Femur (tissue), 1 donor: ENCODE data around the gene MCM9.

ENCODE experiments used
- DNase-seq: peaks from one replicate; pipeline ENCODE4 v3.0.0-alpha.2; 2017

MCM9 gene

DNA sequence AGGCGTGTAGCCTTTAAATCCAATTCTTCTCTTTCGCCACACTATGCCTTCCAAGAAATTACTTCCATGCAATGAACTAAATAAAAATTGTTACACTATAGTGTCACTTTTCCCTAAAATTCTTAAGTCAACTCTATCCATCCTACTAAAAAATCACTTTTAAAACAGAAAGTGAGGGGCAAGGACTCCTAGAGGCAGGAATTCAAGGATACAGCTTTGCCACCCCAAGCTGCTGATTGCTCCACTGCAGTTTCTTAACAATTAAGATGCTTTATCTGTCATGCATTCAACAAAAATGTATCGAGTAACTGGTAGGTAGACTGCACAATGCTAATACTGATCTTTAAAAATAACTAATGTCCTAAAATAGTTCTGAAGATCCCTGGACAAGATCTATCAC lies 4.3 kb downstream of the MCM9 start:
- no peak for DNase-seq

DNA sequence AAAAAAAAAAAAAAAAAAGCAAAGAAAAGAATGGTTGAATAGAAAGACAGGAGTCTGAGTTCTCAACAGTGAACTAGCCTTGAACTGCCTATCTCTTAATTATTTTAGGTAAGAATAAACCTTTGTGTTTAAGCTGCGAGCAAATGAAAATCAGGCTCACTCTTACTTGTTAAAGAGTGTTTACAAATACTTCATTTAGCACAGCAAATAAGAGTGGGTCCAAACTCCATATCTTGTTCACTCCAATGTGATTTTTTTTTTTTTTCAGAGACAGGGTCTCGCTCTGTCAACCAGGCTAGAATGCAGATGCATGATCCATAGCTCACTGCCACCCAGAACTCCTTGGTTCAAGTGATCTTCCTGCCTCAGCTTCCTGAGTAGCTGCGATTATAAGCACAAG lies 11.9 kb downstream of the MCM9 start:
- no peak for DNase-seq

DNA sequence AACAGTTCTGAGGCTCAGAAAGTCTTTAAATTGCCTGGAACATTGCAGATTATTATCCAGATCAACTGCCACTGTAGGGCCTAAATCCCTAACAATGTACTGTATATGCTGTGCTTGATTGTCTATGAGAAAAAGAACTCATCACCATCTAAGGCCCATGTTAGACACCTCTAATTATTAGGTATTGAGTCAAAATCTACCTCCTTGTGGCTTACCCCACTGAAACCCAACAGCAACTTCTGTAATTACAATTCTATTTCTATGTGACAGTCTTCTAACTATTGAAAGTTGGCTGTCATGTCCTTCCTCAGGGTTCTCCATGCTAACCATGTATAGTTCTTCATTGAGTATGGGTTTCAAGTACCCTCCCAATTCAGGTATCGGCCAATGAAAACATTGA lies 13.9 kb downstream of the MCM9 start:
- no peak for DNase-seq

DNA sequence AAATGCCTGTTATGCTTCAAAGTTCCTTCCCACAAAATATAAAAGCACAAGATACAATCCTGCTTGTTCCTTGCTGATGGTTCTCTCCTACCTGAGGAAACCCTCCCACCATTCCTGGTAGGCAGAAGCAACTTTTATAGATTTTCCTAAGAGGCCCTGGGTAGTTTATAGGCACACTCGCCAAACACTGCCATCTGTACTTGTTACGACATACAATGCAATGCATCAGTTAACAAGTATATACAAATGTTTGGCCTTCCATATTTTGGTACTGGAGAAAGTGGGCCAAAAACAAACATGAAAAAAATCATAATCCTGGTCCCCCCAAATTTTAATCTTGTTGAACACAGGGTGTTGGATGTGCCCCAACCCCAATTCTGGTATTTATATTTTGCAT lies 16.6 kb downstream of the MCM9 start:
- no peak for DNase-seq

DNA sequence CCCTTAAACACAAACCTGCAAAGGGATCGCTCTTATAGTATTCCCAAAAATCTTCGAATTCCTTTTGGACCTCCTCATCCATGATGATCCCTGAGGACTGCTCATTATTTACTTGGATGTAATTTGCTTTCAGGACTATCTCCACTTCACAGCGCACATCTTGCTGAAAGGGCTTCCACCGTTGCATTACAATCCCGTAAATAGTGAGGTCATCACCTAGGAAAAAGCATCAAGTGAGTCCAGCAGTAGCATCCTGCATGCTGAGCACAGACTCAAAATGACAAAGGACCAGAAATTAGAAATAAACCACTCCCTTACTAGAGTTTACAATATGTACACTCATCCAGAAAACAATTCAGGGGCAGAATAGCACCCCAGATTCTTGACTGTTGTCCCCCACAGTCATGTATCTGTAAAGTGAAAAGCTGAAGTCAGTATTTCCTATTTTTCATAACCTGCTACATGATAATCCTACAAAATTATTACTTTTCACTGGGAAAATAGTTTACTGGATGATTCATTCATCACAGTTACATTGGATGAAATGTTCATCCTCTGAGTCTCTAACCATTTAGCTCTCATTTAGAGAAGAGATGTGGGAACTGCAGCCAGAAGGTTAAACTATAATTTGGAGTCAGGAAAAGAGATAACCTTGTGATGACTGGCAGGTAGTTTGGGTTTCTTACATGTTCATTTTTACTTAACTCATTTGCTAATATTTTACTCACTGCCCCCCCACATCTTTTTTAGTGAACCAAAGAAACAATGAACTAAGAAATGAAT lies 17.2 kb downstream of the MCM9 start:
- no peak for DNase-seq

DNA sequence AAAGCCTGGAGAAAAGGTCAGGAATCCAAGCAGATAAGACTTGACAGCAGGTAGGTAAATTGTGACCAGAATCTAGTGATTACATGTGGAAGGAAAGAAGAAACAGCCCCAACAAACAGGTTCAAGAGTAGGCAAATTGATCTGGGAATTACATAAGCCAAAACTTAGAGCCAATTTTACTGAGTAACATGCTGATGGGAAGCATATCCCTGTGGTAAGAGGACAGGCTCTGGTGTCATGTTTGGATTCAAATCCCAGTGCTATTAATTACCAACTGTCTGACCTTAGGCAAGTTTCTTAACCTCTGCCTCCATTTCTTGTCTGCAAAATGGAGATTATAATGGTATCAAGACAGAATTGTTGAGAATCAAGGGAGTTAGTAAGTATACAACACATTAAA lies 20.4 kb downstream of the MCM9 start:
- no peak for DNase-seq

DNA sequence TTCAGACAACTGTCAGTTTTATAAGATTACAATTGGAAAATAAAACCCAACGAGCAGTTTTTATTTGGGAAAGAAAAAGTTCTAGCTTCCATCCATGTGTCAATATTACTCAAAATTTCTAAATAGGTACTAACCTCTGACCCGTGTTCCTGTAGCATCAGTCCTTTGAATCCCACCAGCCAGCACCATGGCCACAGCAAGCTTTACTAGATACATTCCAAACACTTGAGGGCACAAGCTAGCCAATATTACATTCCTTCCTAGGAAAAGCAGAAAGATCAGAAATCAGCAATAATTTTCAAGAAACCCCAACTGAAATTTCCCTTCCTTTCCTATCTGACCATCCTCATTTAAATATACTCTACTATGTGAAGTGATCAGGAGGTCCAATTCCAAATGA lies 21.8 kb downstream of the MCM9 start:
- DNase-seq = no peak

DNA sequence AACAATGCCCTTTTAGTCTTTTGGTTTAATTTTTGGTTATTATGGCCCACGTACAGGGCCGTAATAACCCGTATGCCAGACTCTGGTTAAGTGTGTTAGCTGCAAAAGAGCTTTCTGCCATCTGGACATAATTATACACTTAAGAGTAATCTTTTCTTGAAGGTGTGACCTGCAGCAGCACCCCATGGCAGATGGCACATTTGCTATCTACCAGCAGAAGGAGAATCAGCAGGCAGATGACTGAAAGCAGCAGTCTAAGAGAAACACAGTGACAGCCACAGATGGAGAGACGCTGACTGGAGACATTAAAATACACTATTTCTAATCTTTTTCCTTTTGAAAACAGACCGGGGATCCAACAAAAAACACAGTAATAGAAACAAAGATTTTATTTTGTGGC lies 22.3 kb downstream of the MCM9 start:
- DNase-seq = no peak

DNA sequence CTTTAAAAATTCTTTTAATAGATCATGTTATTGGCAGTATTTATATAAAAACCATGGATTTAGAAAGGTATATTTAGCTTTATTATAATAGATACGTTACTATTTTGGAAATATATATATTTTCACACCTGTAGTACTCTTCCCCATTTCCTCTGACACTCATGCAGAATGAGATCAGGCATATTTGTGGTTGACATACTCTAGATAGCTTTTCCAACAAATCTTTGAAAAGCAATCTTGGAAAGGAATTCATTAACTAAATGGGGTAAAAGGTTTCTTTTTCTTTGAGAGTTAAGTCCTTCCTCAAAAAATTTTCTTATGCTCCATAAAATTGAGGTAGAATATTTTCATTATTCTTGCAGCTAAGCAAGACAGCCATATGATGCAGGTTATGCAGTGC lies 26.5 kb downstream of the MCM9 start:
- DNase-seq = no peak

DNA sequence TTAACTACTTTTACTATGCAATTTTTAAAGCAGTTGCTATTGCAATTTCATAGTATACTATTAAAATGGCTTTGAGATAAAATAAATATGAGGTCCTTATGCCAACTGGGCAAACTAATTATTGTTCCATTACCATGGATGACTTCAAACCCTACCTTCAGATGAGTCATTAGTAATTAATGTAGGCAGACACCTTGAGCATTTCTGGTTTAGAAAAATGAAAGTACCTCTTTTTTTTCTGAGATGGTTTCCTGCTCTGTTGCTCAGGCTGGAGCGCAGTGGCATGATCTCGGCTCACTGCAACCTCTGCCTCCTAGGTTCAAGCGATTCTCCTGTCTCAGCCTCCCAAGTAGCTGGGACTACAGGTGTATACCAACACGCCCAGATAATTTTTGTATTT lies 29.1 kb downstream of the MCM9 start:
- DNase-seq = no peak

DNA sequence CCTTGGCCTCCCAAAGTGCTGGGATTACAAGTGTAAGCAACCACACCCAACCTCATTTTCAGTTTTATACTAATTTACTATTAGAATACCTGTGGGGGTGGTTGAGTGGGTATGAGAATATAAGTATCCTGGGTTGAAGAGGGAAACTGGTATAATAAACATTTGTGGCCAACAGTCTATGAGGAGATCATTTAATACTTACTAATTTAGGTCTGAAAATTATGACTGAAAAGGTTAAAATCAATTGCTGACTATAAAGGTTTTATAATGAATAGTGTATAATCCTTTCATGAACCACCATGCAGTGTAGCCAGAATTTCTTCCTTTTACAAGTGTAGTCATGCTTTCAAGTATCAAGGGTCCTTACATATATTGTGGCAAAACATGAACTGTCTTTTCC lies 29.9 kb downstream of the MCM9 start:
- no peak for DNase-seq

DNA sequence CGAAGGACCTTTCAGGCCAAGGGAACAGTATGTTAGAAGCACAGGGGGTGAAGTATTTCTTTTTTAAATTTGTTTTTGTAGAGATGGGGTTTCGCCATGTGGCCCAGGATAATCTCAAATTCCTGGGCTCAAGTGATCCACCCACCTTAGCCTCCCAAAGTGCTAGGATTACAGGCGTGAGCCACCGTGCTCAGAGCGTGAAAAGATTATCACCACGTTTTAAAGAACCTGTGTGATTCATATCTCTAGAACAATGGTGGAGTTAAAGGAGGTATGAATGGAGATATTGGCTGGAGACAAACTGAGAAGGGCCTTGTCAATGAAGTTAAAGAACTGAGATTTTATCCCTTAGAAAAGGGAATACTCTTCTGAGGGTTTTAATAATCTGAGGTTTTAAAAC lies 31.3 kb downstream of the MCM9 start:
- no peak for DNase-seq

DNA sequence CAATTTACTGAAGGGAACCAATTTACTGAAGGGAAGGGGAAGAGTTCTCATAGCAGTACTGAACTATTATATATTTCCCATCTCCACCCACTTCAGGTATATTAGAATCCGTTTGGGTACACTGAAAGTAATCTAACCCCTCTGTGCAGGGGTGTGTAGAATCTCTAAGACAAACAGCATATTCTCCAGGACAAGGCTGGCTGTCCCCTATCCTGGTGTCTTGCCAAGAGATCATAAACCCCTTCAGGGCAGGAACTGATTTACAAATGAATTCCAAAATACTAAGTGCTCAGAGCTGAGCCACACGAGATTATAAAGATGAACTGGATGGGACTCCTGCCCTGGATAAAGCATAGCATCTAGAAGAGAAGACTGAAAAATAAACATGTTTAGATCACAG lies 31.8 kb downstream of the MCM9 start:
- DNase-seq = no peak

DNA sequence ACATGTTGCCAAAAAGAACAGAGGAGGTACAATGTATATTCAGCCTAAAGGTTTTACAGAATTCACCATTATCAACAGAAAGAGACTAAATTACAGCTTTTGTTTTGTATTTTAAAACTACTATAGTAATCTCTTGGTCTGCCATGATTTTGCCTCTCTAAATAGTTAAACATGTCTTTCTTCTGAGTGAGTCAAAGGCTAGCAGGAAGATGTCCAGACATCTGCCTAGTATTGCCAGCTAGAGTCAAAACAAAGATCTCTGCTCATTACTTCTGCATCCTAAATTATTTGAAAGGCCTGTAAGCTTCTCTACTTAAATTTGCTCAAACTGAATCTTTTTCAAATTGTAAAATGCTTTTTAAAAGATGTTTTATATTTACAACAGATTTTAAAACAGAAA lies 32.2 kb downstream of the MCM9 start:
- DNase-seq = no peak

DNA sequence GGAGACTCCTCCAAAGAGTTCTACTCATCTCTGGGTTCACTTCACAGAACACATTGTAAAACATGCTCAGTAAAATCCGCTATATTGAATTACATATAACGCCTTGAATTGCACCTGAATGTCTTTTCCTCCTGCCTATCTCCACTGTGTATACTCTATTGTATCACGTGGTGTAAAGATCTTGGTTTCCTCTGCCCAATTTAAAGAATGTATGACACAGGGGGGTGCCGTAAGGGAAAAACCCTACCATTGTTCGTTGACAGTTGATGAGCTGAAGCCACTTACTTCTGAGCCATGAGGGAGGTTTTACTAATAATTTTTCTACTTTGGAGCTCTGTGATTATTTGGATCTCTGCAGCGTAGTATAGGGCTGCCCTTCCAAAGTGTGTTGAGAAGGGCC lies 35.0 kb downstream of the MCM9 start:
- no peak for DNase-seq

DNA sequence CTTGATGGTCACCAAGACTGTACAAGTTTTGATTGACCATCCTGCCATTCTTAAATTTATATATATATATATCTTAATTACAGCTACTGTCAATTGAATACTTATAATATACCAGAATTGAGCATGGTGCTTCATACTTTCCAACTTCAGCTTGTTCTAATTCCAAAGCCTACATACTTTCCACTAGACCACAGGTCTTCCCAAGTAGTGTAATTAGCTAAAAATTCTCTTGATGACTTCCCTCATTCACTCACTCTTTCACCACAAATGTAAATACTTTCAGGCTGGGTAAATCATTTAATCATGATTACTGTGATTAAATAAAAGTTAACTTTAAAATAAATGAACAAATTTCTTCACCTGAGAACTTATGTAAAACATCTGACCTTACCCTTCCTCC lies 37.6 kb downstream of the MCM9 start:
- no peak for DNase-seq

DNA sequence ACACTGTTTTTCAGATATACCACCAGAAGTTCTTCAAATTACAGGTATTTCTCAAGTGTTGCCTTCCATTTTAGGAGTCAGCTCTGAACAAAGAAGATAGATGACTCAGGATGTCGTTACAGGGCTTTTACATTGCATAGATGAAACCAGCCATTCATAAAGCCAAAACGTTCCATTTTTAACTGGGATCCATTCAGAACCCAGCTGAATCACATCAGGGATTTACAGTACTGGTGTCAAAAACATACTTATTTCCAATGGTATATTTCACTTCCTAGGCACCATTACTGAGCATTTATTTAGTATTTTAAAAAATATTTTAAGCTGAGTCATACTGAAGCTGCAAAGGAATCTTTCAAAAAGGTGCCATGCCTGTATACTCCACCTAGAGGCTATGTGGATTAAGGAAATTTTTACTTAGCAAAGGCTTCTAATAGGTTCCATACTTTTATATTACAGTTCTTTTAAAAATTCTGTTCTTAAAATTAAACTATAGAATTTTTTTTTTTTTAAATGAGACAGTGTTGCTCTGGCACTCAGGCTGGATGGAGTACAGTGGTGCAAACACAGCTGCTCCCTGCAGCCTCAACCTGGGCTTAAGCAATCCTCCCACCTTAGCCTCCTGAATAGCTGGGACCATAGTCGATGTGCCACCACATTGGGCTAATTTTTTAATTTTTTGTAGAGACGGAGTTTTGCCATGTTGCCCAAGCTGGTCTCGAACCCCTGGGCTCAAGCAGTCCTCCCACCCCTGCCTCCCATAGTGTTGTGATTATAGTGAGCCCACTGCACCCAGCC lies 38.4 kb downstream of the MCM9 start:
- DNase-seq = no peak

DNA sequence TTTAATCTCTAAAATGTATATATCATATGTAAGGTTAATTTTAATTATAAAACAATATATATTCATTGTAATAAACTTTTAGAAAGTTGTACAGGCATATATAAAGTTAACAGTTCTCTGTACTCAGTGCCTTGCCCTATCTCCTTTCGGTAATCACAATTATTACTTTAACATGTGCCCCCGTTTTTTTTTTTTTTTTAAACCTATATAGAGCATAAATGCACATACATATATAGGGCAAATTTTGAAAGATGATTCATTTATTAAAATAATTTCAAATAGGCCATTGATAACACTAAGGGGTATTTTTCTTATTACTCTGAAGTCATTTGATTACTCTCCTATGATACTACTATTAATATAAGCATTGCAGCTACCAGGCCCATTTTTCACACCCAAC lies 39.1 kb downstream of the MCM9 start:
- DNase-seq = no peak

DNA sequence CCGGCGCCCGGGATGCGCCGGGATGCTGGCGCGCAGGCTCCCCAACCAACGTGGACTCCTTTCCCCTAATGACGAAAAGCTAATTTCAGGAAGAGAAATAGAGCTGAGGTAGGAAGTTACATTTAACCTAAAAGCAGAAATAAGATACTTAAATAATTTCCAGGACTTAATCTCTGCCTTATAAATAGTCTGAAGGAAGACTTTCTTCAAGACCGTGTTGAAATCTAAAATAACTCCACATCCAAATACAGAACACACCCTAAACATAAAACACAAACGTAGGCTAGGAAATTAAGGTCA lies 39.7 kb downstream of the MCM9 start:
- no peak for DNase-seq

DNA sequence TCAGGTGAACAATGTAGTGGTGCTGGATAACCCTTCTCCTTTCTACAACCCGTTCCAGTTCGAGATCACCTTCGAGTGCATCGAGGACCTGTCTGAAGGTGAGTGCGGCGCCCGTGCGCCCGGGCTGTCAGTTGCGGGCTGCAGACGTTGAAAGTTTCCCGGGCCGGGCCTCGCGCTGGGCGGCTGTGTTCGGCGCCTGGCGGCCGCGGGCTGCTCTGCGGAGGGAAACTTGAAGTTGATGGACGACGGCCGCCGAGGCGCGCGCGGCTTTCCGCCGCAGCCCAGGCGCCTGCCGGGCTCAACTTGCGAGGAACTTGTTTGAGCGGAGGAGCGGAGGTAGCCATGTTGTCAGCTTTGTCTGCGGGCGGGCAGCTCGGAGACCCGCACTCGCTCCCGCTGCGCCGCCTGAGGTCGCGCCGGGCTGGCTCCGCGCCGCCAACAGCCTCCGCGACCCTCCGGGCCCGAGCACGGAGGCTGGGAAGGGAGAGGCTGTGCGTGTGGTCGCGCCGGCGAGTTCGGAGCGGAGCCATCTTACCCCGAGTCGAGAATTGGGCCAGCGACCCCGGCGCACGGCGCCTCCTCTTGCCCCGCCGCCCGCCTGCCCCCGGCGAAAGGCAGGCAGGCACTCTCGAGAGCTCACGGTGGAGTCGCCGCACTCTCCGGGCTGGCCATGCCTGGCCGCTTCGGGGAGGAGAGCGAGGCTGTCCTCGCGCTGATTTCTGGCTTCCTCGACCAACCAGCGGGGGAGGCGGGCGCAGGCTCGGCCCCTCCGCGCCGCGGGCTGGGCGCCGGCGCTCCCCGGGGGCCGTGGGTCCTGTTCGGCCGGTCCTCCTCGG lies 40.3 kb downstream of the MCM9 start:
- DNase-seq = peak; percentile 75

DNA sequence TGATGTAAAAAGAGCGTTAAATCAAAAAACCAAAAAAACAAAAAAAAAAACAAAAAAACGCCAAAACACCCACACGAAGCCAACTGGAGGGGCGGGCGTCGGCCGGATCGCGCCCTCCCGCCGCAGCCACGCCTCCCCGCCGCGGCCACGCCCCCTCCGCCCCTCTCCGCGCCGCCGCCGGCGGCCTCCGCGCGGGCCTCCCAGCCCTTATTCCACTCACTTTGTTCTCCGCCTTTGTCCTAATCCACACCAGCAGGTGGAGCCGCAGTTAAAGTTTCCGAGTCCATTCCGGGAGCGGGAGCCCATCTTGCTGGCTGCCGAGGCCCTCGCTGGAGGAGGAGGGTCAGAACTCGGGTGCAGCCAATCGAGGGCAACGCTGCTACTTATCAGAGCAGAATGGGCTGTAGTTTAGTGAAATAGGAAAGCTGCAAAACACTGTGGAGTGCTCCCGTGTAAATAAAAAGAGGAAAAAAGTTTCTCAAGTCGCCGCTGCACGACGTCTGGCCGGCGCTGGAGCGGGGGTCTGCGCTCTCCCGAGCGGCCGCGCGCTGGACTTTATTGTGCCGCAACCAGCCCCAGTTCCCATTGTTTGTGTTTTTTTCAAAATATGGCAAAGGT lies 41.0 kb downstream of the MCM9 start, which contains the start of gene ASF1A:
Gene ASF1A, plus strand, starts transcription at position 346 of the 618 bp plus-strand sequence. Its CDS starts 262 bp downstream, at position 608.
- DNase-seq = peak; percentile 99

DNA sequence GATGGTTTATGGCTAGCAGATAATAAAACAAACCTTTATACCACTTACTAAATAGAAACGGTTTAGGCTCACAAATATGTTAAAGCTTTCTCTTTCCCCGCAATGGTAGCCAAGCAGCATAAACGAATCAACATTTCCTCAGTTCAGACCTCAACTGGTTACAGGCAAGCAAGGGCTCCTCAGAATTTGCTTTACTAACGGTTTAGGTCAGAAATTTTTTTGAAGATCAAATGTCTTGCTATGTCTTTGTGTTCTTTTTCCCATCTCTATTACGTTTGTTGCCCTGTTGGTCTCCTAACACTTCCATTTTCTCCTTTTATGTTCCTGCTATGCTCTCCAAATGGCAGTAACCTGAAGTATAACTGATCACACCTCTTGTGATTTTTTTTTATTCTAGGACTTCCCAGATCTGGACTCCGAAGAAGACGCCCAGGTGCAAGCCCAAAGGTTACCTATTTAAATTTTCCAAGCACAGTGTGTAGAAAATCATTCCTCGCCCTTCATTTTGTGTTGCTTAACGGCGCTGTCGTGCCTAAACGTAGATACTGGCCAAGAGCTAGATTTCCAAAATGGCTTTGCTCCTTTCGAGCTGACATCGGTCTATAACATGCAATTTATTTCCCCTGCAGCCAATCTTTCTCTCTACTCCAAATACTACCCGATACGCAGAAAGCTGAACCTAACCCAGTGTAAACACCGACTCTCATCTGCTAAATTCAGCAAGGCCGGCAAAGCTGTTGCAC lies 41.7 kb downstream of the MCM9 start:
- DNase-seq = peak; percentile 73
